GM19238 (cell line): ENCODE data around the gene TMEM253.

Experiments
- DNase-seq: peaks from one replicate; pipeline ENCODE4 v3.0.0; 2011; ENCODE audit warnings: low spot score; ENCODE audit not compliant: insufficient read length

Gene TMEM253

GRCh38 chr14:21103710-21104447 lies 3.0 kb downstream of the TMEM253 start:
- peak; percentile 97 for DNase-seq

- no peak for DNase-seq
These were observed 3.7 kb downstream of the TMEM253 start for GRCh38 chr14:21104448-21105060.

GRCh38 chr14:21105095-21105494 lies 4.2 kb downstream of the TMEM253 start:
- no peak for DNase-seq

GRCh38 chr14:21106176-21106497 lies 5.3 kb downstream of the TMEM253 start:
- DNase-seq = no peak

- no peak for DNase-seq
These were observed 5.8 kb downstream of the TMEM253 start for GRCh38 chr14:21106498-21107282.

GRCh38 chr14:21107283-21107800 lies 6.5 kb downstream of the TMEM253 start:
- DNase-seq = no peak

GRCh38 chr14:21108791-21109190 lies 7.9 kb downstream of the TMEM253 start:
- no peak for DNase-seq

- no peak for DNase-seq
These were observed 8.7 kb downstream of the TMEM253 start for GRCh38 chr14:21109377-21110138.

- no peak for DNase-seq
These were observed 11.4 kb downstream of the TMEM253 start for GRCh38 chr14:21112255-21112654.

- no peak for DNase-seq
These were observed 12.5 kb downstream of the TMEM253 start for GRCh38 chr14:21113369-21113768.

GRCh38 chr14:21118933-21119332 lies 18.1 kb downstream of the TMEM253 start:
- no peak for DNase-seq

- no peak for DNase-seq
These were observed 19.8 kb downstream of the TMEM253 start for GRCh38 chr14:21120686-21121085.

- no peak for DNase-seq
These were observed 20.3 kb downstream of the TMEM253 start for GRCh38 chr14:21121122-21121521.

- no peak for DNase-seq
These were observed 22.6 kb downstream of the TMEM253 start for GRCh38 chr14:21123429-21123828.

- no peak for DNase-seq
These were observed 33.0 kb downstream of the TMEM253 start for GRCh38 chr14:21133901-21134300.

GRCh38 chr14:21136024-21136423 lies 35.2 kb downstream of the TMEM253 start:
- DNase-seq = peak; percentile 12

- no peak for DNase-seq
These were observed 41.5 kb downstream of the TMEM253 start for GRCh38 chr14:21142357-21142756.

GRCh38 chr14:21145437-21145836 lies 44.6 kb downstream of the TMEM253 start:
- no peak for DNase-seq

GRCh38 chr14:21149641-21150367 lies 48.9 kb downstream of the TMEM253 start:
- DNase-seq = no peak
